Activated CD4-positive, alpha-beta T cell treated with anti-CD3 and anti-CD28 coated beads for 4 hours (primary cell): Measurements from ENCODE around the gene CELA3B.
A peak's percentile ranks its signal among the peaks of the same experiment; 100 is the strongest.
"Not testable (repeated sequence)": the region's sequence is repeated elsewhere in the genome, so short reads cannot be mapped to it uniquely, and the experiment has no call there.

Experiments
- DNase-seq, 2 donors: peaks; one replicate each; pipeline ENCODE4 v3.0.0-alpha.2; 2020

The CELA3B gene

GRCh38 chr1:21946836-21947587, 29.8 kb upstream of the CELA3B start:
- DNase-seq: no peak

- no peak for DNase-seq
Observed at GRCh38 chr1:21950734-21951133, 26.1 kb upstream of the CELA3B start.

- DNase-seq: no peak
Observed at GRCh38 chr1:21951226-21951870, 25.5 kb upstream of the CELA3B start.

- DNase-seq: no peak
Observed at GRCh38 chr1:21952786-21953520, 23.9 kb upstream of the CELA3B start.

- DNase-seq: no peak
Observed at GRCh38 chr1:21955058-21955457, 21.8 kb upstream of the CELA3B start.

GRCh38 chr1:21955501-21956281, 21.1 kb upstream of the CELA3B start:
- DNase-seq: no peak

- peak; percentile 52 to 72 for DNase-seq
Observed at GRCh38 chr1:21956720-21957552, 19.9 kb upstream of the CELA3B start.

- no peak for DNase-seq
Observed at GRCh38 chr1:21961337-21961736, 15.5 kb upstream of the CELA3B start.

GRCh38 chr1:21961799-21962198, 15.0 kb upstream of the CELA3B start:
- no peak for DNase-seq

GRCh38 chr1:21963477-21964217, 13.2 kb upstream of the CELA3B start:
- peak; percentile 71 to 86 for DNase-seq

GRCh38 chr1:21966247-21967000, 10.4 kb upstream of the CELA3B start:
- DNase-seq: no peak

- DNase-seq: not testable (repeated sequence)
Observed at GRCh38 chr1:21967216-21967615, 9.6 kb upstream of the CELA3B start.

GRCh38 chr1:21969066-21969465, 7.8 kb upstream of the CELA3B start:
- not testable (repeated sequence) for DNase-seq

- not testable (repeated sequence) for DNase-seq
Observed at GRCh38 chr1:21970523-21970922, 6.3 kb upstream of the CELA3B start.

GRCh38 chr1:21972973-21973441, 3.8 kb upstream of the CELA3B start:
- DNase-seq: not testable (repeated sequence)

GRCh38 chr1:21973948-21974347, 2.9 kb upstream of the CELA3B start:
- DNase-seq: not testable (repeated sequence)

GRCh38 chr1:21974699-21975098, 2.1 kb upstream of the CELA3B start:
- DNase-seq: not testable (repeated sequence)

GRCh38 chr1:21975296-21975695, 1.5 kb upstream of the CELA3B start:
- DNase-seq: not testable (repeated sequence)

GRCh38 chr1:21978209-21978608, 1.4 kb downstream of the CELA3B start:
- not testable (repeated sequence) for DNase-seq

- DNase-seq: not testable (repeated sequence)
Observed at GRCh38 chr1:21980515-21981220, 3.8 kb downstream of the CELA3B start.
